NB4 (cell line): ENCODE measurements around the gene C22orf42.
"Not testable (repeated sequence)": the region's sequence is repeated elsewhere in the genome, so short reads cannot be mapped to it uniquely, and the experiment has no call there.

Experiments
- MYC ChIP-seq: IDR thresholded peaks from 2 replicates; pipeline ENCODE4 v1.6.1; 2011; ENCODE audit warnings: low read depth, low read length
- POLR2A ChIP-seq: IDR thresholded peaks from 2 replicates; pipeline ENCODE4 v1.6.1; 2011; ENCODE audit warnings: mild to moderate bottlenecking; ENCODE audit not compliant: insufficient read length; ENCODE audit errors: extremely low read depth
- TF ChIP-seq, protein P1 (sequence below): IDR thresholded peaks from one replicate; pipeline ENCODE4 v1.5.1; 2012; ENCODE audit warnings: low read depth, low read length
- TF ChIP-seq, protein P2 (sequence below): IDR thresholded peaks from 2 replicates; pipeline ENCODE4 v1.6.1; 2011; ENCODE audit warnings: low read depth, low read length

DNA sequence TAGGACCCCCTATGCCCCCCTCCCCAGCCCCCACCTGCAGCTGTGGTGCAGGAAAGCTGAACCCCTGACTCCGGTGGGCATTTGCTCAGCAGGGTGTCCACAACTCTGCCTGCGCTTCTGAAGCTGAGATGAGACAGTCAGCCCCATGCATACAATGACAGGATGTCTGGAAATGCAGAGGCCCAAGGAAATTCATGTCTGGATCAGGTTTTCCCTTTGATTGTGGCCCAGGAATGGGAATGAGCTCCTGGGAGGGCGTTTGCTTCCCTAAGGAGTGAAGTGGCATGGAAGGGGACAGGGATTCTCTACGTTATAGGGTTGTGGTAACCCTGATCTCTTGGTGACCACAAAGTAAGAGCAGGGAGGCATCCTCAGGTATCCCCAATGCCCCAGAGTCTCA is 22.2 kb downstream of the C22orf42 start:
- TF ChIP-seq, protein P1, sequence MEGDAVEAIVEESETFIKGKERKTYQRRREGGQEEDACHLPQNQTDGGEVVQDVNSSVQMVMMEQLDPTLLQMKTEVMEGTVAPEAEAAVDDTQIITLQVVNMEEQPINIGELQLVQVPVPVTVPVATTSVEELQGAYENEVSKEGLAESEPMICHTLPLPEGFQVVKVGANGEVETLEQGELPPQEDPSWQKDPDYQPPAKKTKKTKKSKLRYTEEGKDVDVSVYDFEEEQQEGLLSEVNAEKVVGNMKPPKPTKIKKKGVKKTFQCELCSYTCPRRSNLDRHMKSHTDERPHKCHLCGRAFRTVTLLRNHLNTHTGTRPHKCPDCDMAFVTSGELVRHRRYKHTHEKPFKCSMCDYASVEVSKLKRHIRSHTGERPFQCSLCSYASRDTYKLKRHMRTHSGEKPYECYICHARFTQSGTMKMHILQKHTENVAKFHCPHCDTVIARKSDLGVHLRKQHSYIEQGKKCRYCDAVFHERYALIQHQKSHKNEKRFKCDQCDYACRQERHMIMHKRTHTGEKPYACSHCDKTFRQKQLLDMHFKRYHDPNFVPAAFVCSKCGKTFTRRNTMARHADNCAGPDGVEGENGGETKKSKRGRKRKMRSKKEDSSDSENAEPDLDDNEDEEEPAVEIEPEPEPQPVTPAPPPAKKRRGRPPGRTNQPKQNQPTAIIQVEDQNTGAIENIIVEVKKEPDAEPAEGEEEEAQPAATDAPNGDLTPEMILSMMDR, result not testable (repeated sequence)
- TF ChIP-seq MYC, POLR2A: not testable (repeated sequence)
- TF ChIP-seq, protein P2, sequence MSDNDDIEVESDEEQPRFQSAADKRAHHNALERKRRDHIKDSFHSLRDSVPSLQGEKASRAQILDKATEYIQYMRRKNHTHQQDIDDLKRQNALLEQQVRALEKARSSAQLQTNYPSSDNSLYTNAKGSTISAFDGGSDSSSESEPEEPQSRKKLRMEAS, result not testable (repeated sequence)
